ENCODE measurements around the gene PACSIN2.
"Not testable (repeated sequence)": the region's sequence is repeated elsewhere in the genome, so short reads cannot be mapped to it uniquely, and the experiment has no call there.

PACSIN2 gene

GRCh38 chr22:42964994-42965699 is 49.8 kb downstream of the PACSIN2 start:
- DNase-seq (ENCODE audit: low read depth): no peak
- H3K4me3 ChIP-seq (ENCODE audit: low read depth, low read length): no peak overlapping the region
- TF ChIP-seq CTCF (IDR thresholded peaks at IDR 0.05; ENCODE audit: low read depth, low read length, missing control alignments): no peak

- no peak for DNase-seq (ENCODE audit: low read depth)
- H3K4me3 ChIP-seq (ENCODE audit: low read depth, low read length): no peak overlapping the region
- no peak for TF ChIP-seq CTCF (IDR thresholded peaks at IDR 0.05; ENCODE audit: low read depth, low read length, missing control alignments)
Observed at GRCh38 chr22:42963231-42963595, 51.7 kb downstream of the PACSIN2 start.

- no peak overlapping the region for H3K4me3 ChIP-seq (ENCODE audit: low read depth, low read length)
- DNase-seq (ENCODE audit: low read depth): no peak
- no peak for TF ChIP-seq CTCF (IDR thresholded peaks at IDR 0.05; ENCODE audit: low read depth, low read length, missing control alignments)
Observed at GRCh38 chr22:42962295-42963230, 52.4 kb downstream of the PACSIN2 start.

GRCh38 chr22:42961810-42962209 is 53.1 kb downstream of the PACSIN2 start:
- no peak for TF ChIP-seq CTCF (IDR thresholded peaks at IDR 0.05; ENCODE audit: low read depth, low read length, missing control alignments)
- DNase-seq (ENCODE audit: low read depth): no peak
- H3K4me3 ChIP-seq (ENCODE audit: low read depth, low read length): no peak overlapping the region

- DNase-seq (ENCODE audit: low read depth): not testable (repeated sequence)
Observed at GRCh38 chr22:42961400-42961690, 53.6 kb downstream of the PACSIN2 start.

GRCh38 chr22:42960531-42961399 is 54.2 kb downstream of the PACSIN2 start:
- no peak overlapping the region for H3K4me3 ChIP-seq (ENCODE audit: low read depth, low read length)
- no peak for DNase-seq (ENCODE audit: low read depth)
- no peak for TF ChIP-seq CTCF (IDR thresholded peaks at IDR 0.05; ENCODE audit: low read depth, low read length, missing control alignments)

More at GRCh38 chr22:42961400-42961690, 53.6 kb downstream of the PACSIN2 start:
- H3K4me3 ChIP-seq (ENCODE audit: low read depth, low read length): not testable (repeated sequence)

Data from GM12864 (cell line).